ENCODE measurements around the gene SEMA3D.

- no peak for TF ChIP-seq CTCF (IDR thresholded peaks at IDR 0.05)
- no peak for TF ChIP-seq POLR2AphosphoS5 (IDR thresholded peaks at IDR 0.05)
These were observed 180.1 kb downstream of the SEMA3D start for GRCh38 chr7:85006754-85007153.

Data from transverse colon (tissue), 4 donors.